Transverse colon (tissue), 4 donors: ENCODE results near the gene ZRANB3. TPM values are rescaled to one million over a fixed set of nuclear protein-coding genes. Genes with fewer than 3 reads are reported as not detected.

ENCODE experiments used
- DNase-seq: peaks from one replicate; pipeline ENCODE4 v3.0.0-alpha.2; 2019
- H3K27ac ChIP-seq, 4 donors: fragments of 200-600 bp; sonication (generic); 2 replicates each; pipeline ENCODE4 v1.5.1; 2016 to 2018; ENCODE audit warnings: inconsistent platforms in 4 of 4
- H3K27me3 ChIP-seq: fragments of 200-600 bp; sonication (generic); 2 replicates; pipeline ENCODE4 v1.5.1; 2017; ENCODE audit warnings: inconsistent platforms
- H3K36me3 ChIP-seq, 4 donors: fragments of 200-600 bp; sonication (generic); 2 replicates each; pipeline ENCODE4 v1.5.1; 2017 to 2019; ENCODE audit warnings: inconsistent platforms in 4 of 4
- H3K4me1 ChIP-seq, 4 donors: fragments of 200-600 bp; sonication (generic); 2 replicates each; pipeline ENCODE4 v1.5.1; 2017 to 2020; ENCODE audit warnings: inconsistent platforms in 4 of 4
- H3K4me3 ChIP-seq, 4 donors: fragments of 200-600 bp; sonication (generic); 1 replicate in 1 of 4; 2 replicates in 3 of 4; pipeline versions ENCODE4 v1.5.1 to v1.6.1; 2017 to 2019; ENCODE audit warnings: inconsistent platforms in 4 of 4
- H3K9me3 ChIP-seq, 2 donors: fragments of 200-600 bp; sonication (generic); 2 replicates each; pipeline ENCODE4 v1.5.1; 2017 to 2019; ENCODE audit warnings: inconsistent platforms in 2 of 2
- CTCF ChIP-seq, 5 experiments: fragments of 200-600 bp in 3 of 5; fragments of 450-650 bp in 2 of 5; sonication (generic) in 3 of 5; IDR thresholded peaks; 1 replicate in 2 of 5; 2 replicates in 3 of 5; pipeline ENCODE4 v1.5.1; 2016 to 2017; ENCODE audit warnings: antibody characterized with exemption in 5 of 5, inconsistent platforms in 3 of 5, mild to moderate bottlenecking in 2 of 5, moderate library complexity in 1 of 5
- EP300 ChIP-seq: sonication (generic); formaldehyde crosslinking; IDR thresholded peaks from one replicate; pipeline ENCODE4 v1.6.1; 2017; ENCODE audit warnings: antibody characterized with exemption, low read depth
- POLR2A ChIP-seq: fragments of 450-650 bp; IDR thresholded peaks from one replicate; pipeline ENCODE4 v1.6.1; 2016; ENCODE audit warnings: antibody characterized with exemption, mild to moderate bottlenecking, moderate library complexity
- POLR2AphosphoS5 ChIP-seq, 3 donors: sonication (generic); formaldehyde crosslinking; IDR thresholded peaks; one replicate each; pipeline ENCODE4 v1.6.1; 2016; ENCODE audit warnings: antibody characterized with exemption in 3 of 3
- WGBS, 2 donors: methylation state at CpG; one replicate each; pipeline ENCODE4 v1.1.5; 2018; ENCODE audit warnings: low coverage in 1 of 2; 5-methylcytosine and 5-hydroxymethylcytosine counted together
- in situ Hi-C, 4 donors: fragments of 200-750 bp; cut with MboI; loops; one replicate each; pipeline versions ENCODE4 v1.15.0 to v1.15.1; 2017; ENCODE audit warnings: low sequenced_read_pairs in 3 of 4, low pct_ligation_motif_present in 1 of 4, low pct_unique_long_range_greater_than_20kb in 1 of 4
- intact Hi-C: fragments of 100-400 bp; cut with DNase I; formaldehyde crosslinking; loops from one replicate; pipeline ENCODE4 v1.15.1; 2023; ENCODE audit warnings: low total_unique reads
- total RNA-seq, 4 donors: library from RNA; depleted of rRNA; stranded (reverse); fragments of >200 nt; gene quantifications; one replicate each; pipeline ENCODE4 v1.1.0, GENCODE V29; 2016

Gene ZRANB3
- total RNA-seq, 4 donors from 2014 or later: 0.37 to 3.0 (median 1.6) TPM

- Histone ChIP-seq H3K27me3 (no peaks in the 10 kb centered on the region), H3K4me1 (no peaks in the 10 kb centered on the region), H3K27ac (no peak overlapping the region), H3K36me3 (peaks cover 0 to under 1% (median 0%) of the 10 kb centered on the region in 4 donors), H3K4me3 (no peak overlapping the region), H3K9me3 (no peaks in the 10 kb centered on the region)
- DNase-seq: no peak
- in situ Hi-C loops (no loop called here), intact Hi-C loops (no loop called here)
- WGBS, 2 donors: 76 to 77% methylated on average over 3 of the region's 3 CpGs
- TF ChIP-seq POLR2AphosphoS5 (IDR thresholded peaks at IDR 0.05) (no peak), EP300 (no peak), CTCF (IDR thresholded peaks at IDR 0.05) (no peak), POLR2A (no peak)
Observed at GRCh38 chr2:135182601-135183000, 348.4 kb downstream of the ZRANB3 start.

GRCh38 chr2:135182190-135182589, 348.8 kb downstream of the ZRANB3 start:
- in situ Hi-C loops (no loop called here), intact Hi-C loops (no loop called here)
- H3K36me3 ChIP-seq: peaks cover 0 to 5% (median 0%) of the 10 kb centered on the region in 4 donors
- H3K9me3 ChIP-seq: no peaks in the 10 kb centered on the region
- TF ChIP-seq EP300: no peak
- no peak for TF ChIP-seq POLR2AphosphoS5 (IDR thresholded peaks at IDR 0.05)
- TF ChIP-seq POLR2A: no peak
- TF ChIP-seq CTCF (IDR thresholded peaks at IDR 0.05): no peak
- WGBS, 2 donors: 84% methylated on average over 8 of the region's 8 CpGs; no CpG with 5 or more reads in 1 of the 2 donors
- H3K4me3 ChIP-seq: no peak overlapping the region
- DNase-seq: no peak
- no peaks in the 10 kb centered on the region for H3K27me3 ChIP-seq
- H3K4me1 ChIP-seq: no peaks in the 10 kb centered on the region
- no peak overlapping the region for H3K27ac ChIP-seq

- DNase-seq: no peak
- no peak overlapping the region for H3K27ac ChIP-seq
- H3K27me3 ChIP-seq: no peaks in the 10 kb centered on the region
- H3K4me3 ChIP-seq: no peak overlapping the region
- 77% methylated on average over 1 of the region's 1 CpG; no CpG with 5 or more reads in 1 of the 2 donors for WGBS, 2 donors
- peaks cover 0 to 12% (median 5%) of the 10 kb centered on the region in 4 donors for H3K36me3 ChIP-seq
- no peaks in the 10 kb centered on the region for H3K9me3 ChIP-seq
- in situ Hi-C loops: no loop called here
- no peaks in the 10 kb centered on the region for H3K4me1 ChIP-seq
- intact Hi-C loops: no loop called here
- TF ChIP-seq CTCF (IDR thresholded peaks at IDR 0.05) (no peak), EP300 (no peak), POLR2A (no peak), POLR2AphosphoS5 (IDR thresholded peaks at IDR 0.05) (no peak)
Observed at GRCh38 chr2:135179689-135180088, 351.3 kb downstream of the ZRANB3 start.

GRCh38 chr2:135175177-135175576, 355.8 kb downstream of the ZRANB3 start:
- H3K4me1 ChIP-seq: no peaks in the 10 kb centered on the region
- no peak overlapping the region for H3K4me3 ChIP-seq
- H3K36me3 ChIP-seq: peaks cover 0 to 26% (median 7%) of the 10 kb centered on the region in 4 donors
- intact Hi-C loops: no loop called here
- no peak for DNase-seq
- WGBS, 2 donors: 95 to 100% methylated on average over 1 to 3 of the region's 3 CpGs
- H3K27ac ChIP-seq: no peak overlapping the region
- H3K27me3 ChIP-seq: no peaks in the 10 kb centered on the region
- in situ Hi-C loops: no loop called here
- H3K9me3 ChIP-seq: no peaks in the 10 kb centered on the region
- TF ChIP-seq EP300 (no peak), POLR2AphosphoS5 (IDR thresholded peaks at IDR 0.05) (no peak)

DNA sequence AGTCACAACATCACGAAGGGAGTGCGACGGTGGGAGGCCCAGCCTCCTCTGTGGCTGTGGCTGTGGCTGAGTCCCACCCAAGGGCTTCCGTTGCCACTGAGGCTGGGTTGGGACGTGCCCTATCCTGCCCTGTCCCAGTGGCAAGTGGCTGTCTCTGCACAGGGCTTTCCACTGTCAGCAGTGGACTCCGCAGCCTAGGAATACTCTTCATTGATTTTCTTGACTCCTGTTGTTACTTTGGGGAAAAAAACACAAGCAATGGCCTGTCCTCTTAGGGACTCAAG, 356.3 kb downstream of the ZRANB3 start:
- intact Hi-C loops (no loop called here), in situ Hi-C loops (no loop called here)
- DNase-seq: no peak
- peaks cover 0 to 30% (median 9%) of the 10 kb centered on the region in 4 donors for H3K36me3 ChIP-seq
- no peaks in the 10 kb centered on the region for H3K27me3 ChIP-seq
- H3K4me3 ChIP-seq: no peak overlapping the region
- H3K4me1 ChIP-seq: no peaks in the 10 kb centered on the region
- H3K27ac ChIP-seq: no peak overlapping the region
- 95 to 100% methylated on average over 4 to 5 of the region's 6 CpGs for WGBS, 2 donors
- H3K9me3 ChIP-seq: no peaks in the 10 kb centered on the region
- no peak for TF ChIP-seq POLR2AphosphoS5 (IDR thresholded peaks at IDR 0.05)
- no peak for TF ChIP-seq CTCF (IDR thresholded peaks at IDR 0.05)
- TF ChIP-seq POLR2A: no peak
- TF ChIP-seq EP300: no peak
